ENCODE data around the gene RARA. TPM values are rescaled to one million over a fixed set of nuclear protein-coding genes. Genes with fewer than 3 reads are reported as not detected.

The RARA gene
- total RNA-seq, 1 donor from 2014 or later, result 39.2 TPM

GRCh38 chr17:40315678-40316570, 6.9 kb downstream of the RARA start:
- no peak for DNase-seq (ENCODE audit: low read depth)

DNA sequence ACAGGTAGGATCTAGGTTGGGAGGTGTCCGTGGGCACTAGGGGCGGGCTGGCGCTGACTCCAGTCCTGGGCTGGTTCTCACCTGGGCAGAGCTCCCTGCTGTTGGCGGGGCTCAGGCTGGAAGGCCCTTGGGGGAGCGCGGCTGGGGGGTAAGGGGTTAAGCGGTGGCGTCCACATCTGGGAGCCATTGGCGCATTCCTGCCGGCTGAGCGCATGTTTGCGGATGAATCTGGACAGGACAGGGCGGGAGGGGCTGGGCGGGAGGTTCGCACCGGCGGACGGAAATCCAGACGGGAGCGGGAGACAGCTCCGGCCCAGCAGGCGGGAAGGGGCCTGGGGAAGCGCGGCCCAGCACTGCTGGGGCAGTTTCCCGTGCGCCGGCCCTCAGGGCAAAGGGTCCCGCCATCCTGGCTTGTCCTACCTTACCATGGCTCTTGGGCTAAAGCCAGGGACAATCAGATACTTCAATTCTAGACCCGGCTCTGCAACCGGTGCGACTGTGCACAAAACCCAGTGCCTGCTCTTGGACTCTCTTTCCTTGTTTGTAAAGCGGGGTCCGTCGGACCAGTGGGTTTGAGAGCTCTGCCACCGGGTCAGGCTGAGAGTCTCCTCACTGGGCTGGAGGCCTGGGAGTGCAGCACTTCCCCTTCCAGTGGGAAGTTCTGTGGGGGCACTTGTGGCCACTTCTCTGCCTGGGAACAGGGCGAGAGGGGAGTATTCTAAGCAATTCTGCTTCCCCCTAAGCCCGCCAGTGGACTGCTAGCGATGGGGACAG, 7.8 kb downstream of the RARA start:
- DNase-seq (ENCODE audit: low read depth), result peak; percentile 67

DNA sequence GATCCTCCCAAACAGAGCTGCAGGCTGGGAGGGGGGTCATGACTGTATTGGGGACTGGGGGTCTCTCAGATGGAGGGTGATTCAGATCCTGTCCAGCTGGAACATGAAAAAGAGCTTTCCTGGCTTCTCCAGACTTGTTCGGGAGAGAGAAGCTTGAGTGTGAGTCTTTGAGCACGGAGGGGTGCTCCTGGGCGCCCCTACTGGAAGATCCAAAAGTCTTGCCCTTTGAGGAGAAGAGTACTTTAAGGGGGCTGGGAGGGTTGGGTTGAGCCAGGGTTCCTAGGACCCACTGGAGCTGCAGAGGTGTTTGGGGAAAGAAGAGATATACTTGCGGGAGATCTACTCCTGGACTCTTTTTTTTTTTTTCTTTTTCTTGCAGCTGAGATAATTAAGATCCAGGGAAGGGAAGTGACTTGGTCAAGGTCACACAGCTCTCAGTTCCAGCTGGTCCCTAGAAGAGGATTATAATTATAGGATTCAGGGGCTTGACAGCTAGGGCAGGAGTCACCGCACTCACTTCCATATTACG, 8.4 kb downstream of the RARA start:
- peak; percentile 80 for DNase-seq (ENCODE audit: low read depth)

GRCh38 chr17:40317880-40318829, 9.2 kb downstream of the RARA start:
- DNase-seq (ENCODE audit: low read depth), result peak; percentile 98

GRCh38 chr17:40318830-40319391, 9.9 kb downstream of the RARA start:
- no peak for DNase-seq (ENCODE audit: low read depth)

DNA sequence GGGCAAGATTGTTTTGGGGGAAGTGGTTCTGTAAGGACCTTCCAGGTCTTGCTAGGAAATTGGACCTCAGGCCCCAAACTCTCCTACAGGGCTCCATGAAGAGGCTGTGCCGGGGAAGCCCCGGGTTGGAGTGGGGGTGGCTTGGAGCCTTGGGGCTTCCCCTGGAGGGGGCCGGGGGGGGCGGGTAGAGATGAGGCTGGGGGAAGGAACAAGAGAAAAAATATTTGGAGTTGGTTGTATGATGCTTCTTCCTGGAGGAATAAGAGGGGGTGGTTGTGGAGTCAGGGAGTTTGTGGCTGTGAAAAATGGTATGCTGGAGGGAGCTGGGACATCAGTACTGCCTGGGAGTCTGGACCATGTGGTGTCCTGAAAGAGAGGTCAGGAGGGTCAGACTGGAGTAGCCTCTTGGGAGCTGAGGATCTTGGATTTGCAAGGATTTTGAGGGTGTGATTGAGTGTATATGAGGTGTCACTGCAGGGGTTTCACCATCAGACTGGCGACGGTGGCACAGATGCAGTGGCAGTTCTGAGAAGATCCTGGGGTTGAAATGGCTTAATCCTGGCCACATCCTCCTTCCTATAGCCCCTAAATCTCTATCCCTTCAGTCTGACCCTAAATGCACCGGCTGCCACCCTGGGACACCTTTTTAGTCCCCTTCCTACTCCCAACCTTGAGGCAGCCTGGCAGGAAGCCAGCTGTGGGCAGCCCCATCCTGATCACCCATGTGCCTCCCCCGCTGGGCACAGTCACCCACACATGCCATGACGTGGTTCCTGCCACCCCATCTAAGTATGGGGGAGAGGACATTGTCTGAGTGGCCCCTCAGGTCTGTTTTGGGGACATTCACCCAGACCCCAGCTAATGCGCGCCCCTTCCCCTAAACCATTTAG, 10.9 kb downstream of the RARA start:
- DNase-seq (ENCODE audit: low read depth), result no peak

- DNase-seq (ENCODE audit: low read depth), result peak; percentile 49
Observed at GRCh38 chr17:40320756-40321523, 12.0 kb downstream of the RARA start.

GRCh38 chr17:40321524-40321929, 12.5 kb downstream of the RARA start:
- peak; percentile 60 for DNase-seq (ENCODE audit: low read depth)

DNA sequence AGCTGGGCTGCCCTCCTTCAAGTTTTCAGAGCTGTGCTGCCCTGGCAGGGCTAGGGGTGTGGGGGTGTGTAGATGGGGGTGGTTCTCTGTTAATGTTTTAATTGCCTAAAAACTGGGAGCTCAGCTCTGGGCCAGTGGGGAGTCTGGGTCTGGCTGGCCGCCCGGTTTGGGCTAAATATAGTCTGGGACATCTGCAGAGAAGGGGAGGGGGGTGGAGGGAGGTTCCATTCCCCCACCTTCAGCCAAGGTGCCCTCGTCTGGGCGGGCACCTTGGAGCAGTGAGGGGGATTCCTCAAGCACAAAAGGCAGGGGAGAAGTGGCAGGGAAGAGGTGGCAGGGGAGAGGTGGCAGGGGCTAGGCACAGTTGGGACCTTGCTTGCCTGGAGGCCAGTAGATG, 13.0 kb downstream of the RARA start:
- peak; percentile 68 for DNase-seq (ENCODE audit: low read depth)

DNA sequence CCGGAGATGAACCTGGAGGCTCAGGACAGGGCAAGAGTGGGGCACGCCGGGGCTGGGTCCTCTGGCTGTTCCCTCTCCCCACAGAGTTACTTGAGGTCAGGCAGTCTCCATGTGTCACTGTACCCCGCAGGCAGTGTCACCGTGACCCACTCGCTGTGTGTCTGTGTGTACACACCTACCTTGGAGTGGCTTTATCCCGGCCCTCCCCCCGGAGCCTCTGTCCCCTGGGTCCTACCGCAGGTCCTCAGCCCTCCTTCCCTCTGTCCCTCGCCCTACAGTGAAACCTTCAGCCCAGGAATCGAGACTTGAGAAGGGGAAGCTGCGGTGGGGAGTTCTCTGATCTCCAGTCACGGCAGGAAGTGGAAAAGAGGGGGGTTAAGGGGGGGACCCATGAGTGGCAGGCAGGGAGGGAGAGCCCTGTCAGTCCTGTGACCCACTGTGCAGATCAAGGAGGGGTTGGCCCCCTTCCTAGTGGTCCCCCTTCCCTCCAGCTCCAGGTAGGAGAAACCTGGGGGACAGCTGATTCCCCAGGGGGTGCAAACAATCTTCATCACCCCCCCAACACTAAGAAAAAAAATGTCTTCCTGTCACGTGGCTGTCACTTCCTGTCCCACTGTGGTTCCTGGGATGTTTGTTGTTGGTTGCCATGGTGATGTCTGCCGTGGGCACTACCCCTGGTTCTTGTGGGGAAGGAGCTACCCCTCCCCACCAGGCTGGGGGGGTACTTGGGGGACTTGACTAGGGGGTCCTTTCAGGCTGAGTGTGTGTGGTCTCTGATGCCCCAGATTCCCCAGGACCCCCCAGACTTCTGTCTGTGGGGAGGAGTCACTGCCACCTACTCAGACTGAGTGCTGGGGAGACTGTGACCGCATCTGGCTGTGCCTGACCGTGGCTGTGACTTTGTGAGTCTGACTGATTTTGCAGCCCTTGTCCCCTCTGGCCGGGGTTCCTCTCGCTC, 13.7 kb downstream of the RARA start:
- DNase-seq (ENCODE audit: low read depth), result peak; percentile 75

- DNase-seq (ENCODE audit: low read depth), result peak; percentile 43
Observed at GRCh38 chr17:40323391-40324381, 14.7 kb downstream of the RARA start.

DNA sequence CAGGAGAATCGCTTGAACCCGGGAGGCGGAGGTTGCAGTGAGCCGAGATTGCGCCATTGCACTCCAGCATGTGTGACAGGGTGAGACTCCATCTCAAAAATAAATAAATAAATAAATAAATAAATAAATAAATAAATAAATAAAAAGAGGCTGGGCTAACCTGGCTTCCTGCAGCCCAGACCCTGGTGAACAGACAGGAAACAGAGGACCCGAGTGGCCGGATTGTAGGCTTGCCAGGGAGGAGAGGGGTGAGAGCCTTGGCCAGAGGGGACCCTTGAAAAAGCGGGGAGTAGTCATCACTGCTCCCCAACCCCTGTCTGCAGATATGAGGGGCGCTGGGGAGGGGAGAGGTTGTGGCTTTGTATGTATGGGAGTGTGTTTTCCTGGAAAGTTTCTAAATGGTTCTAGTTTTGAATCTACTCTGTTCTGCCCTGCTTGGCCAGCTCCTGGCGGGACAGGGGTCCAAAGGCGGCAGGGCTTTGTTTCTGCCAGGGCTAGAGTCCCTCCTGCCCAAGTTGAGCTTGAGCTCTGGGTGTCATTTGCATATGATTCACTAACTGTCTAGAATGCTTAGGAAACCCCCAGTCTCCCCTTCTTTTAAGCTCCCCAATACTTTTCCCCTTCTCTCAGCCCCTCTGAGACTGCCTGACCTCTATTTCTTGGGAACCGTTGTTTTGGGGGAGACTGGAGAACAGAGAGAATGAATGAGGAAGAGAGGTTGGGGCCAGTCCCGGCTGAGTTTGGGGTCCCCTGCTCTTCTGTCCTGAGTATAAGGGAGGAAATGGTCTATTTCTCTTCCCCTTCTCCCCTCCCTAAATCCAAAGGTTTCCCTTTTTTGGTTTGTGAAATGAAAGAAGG, 16.4 kb downstream of the RARA start:
- DNase-seq (ENCODE audit: low read depth), result no peak

DNA sequence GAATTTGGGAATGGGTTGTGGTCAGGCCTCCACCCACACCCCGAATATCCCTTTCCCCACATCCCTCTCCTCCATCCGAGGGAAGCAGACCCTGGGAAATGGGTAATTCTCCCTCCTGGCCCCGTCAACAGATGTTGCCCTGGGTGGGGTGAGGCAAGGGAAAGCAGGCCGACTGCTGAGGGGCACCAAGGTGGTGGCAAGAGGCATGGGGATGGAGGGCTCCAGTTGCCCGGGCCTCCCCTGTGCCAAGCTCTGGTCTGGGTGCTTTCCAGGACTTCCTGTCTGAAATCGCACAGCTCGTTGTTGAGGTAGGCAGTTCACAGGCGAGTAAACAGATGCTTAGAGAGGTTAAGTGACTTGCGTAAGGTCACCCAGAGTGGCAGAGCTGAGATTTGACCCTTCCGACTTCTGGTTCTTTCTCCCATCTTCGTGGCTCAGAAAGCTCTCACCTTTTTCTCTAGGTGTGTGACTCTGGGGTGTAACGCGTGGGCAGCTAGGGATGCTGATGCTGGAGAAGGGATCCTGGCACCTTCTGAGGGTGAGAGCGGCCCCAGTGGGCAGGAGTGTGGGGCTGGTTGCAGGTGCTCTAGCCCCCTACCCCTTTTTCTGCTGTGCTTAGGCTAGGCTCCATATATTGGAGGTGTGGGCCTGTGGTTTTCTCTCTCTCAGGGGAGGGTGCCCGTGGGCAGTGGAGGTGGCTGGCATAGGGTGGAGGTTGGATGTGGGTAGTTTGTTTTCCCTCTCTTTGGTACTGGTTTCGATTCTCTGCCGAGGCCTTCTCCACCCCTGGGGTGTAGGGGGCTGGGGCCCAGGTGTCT, 17.2 kb downstream of the RARA start:
- no peak for DNase-seq (ENCODE audit: low read depth)

GRCh38 chr17:40326832-40327199, 17.8 kb downstream of the RARA start:
- DNase-seq (ENCODE audit: low read depth), result peak; percentile 48

Measured in myocyte (in vitro differentiated cells).